Fibroblast of skin of scalp (primary cell): Measurements from ENCODE around the gene RET.

ENCODE experiments used
- DNase-seq: peaks from one replicate; pipeline ENCODE4 v3.0.0-alpha.2; 2013

The RET gene

GRCh38 chr10:43122096-43122495 lies 45.2 kb downstream of the RET start:
- no peak for DNase-seq

- DNase-seq, result no peak
Measured at GRCh38 chr10:43122826-43123225, 46.0 kb downstream of the RET start.

GRCh38 chr10:43123361-43124093 lies 46.7 kb downstream of the RET start:
- DNase-seq, result no peak

- DNase-seq, result no peak
Measured at GRCh38 chr10:43124094-43124521, 47.2 kb downstream of the RET start.

GRCh38 chr10:43124574-43125273 lies 47.9 kb downstream of the RET start:
- no peak for DNase-seq

- DNase-seq, result no peak
Measured at GRCh38 chr10:43125274-43125845, 48.5 kb downstream of the RET start.

- no peak for DNase-seq
Measured at GRCh38 chr10:43125881-43126731, 49.2 kb downstream of the RET start.

GRCh38 chr10:43126759-43127424 lies 50.0 kb downstream of the RET start:
- DNase-seq, result no peak

- DNase-seq, result no peak
Measured at GRCh38 chr10:43127442-43127841, 50.6 kb downstream of the RET start.

- no peak for DNase-seq
Measured at GRCh38 chr10:43128331-43128730, 51.5 kb downstream of the RET start.

GRCh38 chr10:43128958-43129706 lies 52.3 kb downstream of the RET start:
- DNase-seq, result peak; percentile 94

- no peak for DNase-seq
Measured at GRCh38 chr10:43130770-43131171, 53.9 kb downstream of the RET start.

GRCh38 chr10:43131256-43131655 lies 54.4 kb downstream of the RET start:
- no peak for DNase-seq

GRCh38 chr10:43131906-43132305 lies 55.0 kb downstream of the RET start:
- no peak for DNase-seq

GRCh38 chr10:43132867-43133787 lies 56.3 kb downstream of the RET start:
- DNase-seq, result no peak

GRCh38 chr10:43134126-43134905 lies 57.4 kb downstream of the RET start:
- DNase-seq, result no peak

GRCh38 chr10:43135064-43135463 lies 58.2 kb downstream of the RET start:
- no peak for DNase-seq

- no peak for DNase-seq
Measured at GRCh38 chr10:43135656-43136055, 58.8 kb downstream of the RET start.

GRCh38 chr10:43136432-43136831 lies 59.6 kb downstream of the RET start:
- no peak for DNase-seq
